Osteoblast (primary cell): ENCODE data around the gene VAV3. TPM values are rescaled to one million over a fixed set of nuclear protein-coding genes. Genes with fewer than 3 reads are reported as not detected.

Source experiments
- DNase-seq: peaks from one replicate; pipeline ENCODE4 v3.0.0; 2011; ENCODE audit warnings: low spot score, mixed read lengths; ENCODE audit not compliant: insufficient read length; ENCODE audit errors: missing footprints
- H2AFZ ChIP-seq: 2 replicates; pipeline ENCODE4 v1.6.0; 2011; ENCODE audit warnings: mild to moderate bottlenecking, low read length
- H3K27ac ChIP-seq: 2 replicates; pipeline ENCODE4 v1.5.1; 2011; ENCODE audit warnings: mild to moderate bottlenecking, low read depth, low read length, moderate library complexity
- H3K27me3 ChIP-seq: 2 replicates; pipeline ENCODE4 v1.6.0; 2012; ENCODE audit warnings: mild to moderate bottlenecking, control low read depth, inconsistent platforms, low read length, moderate library complexity; ENCODE audit not compliant: insufficient read depth
- H3K36me3 ChIP-seq: 2 replicates; pipeline ENCODE4 v1.5.1; 2011; ENCODE audit warnings: mild to moderate bottlenecking, low read length, control low read depth, moderate library complexity; ENCODE audit not compliant: insufficient read depth
- H3K4me1 ChIP-seq: 2 replicates; pipeline ENCODE4 v1.5.1; 2011; ENCODE audit warnings: mild to moderate bottlenecking, low read length, control low read depth, moderate library complexity; ENCODE audit not compliant: insufficient read depth
- H3K4me2 ChIP-seq: 2 replicates; pipeline ENCODE4 v1.6.0; 2011; ENCODE audit warnings: mild to moderate bottlenecking, low read length; ENCODE audit not compliant: insufficient read depth
- H3K4me3 ChIP-seq: fragments of 200-600 bp; sonication (generic); 3 replicates; pipeline ENCODE4 v1.5.1; 2012; ENCODE audit warnings: mild to moderate bottlenecking, low read length, inconsistent platforms; ENCODE audit not compliant: insufficient read depth
- H3K79me2 ChIP-seq: 2 replicates; pipeline ENCODE4 v1.6.0; 2012; ENCODE audit warnings: mild to moderate bottlenecking, low read length, control low read depth, inconsistent platforms; ENCODE audit not compliant: insufficient read depth
- H3K9me3 ChIP-seq: 2 replicates; pipeline ENCODE4 v1.5.1; 2011; ENCODE audit warnings: low read depth, low read length, control low read depth
- H4K20me1 ChIP-seq: 2 replicates; pipeline ENCODE4 v1.6.0; 2012; ENCODE audit warnings: mild to moderate bottlenecking, low read length, control low read depth; ENCODE audit not compliant: insufficient read depth
- CTCF ChIP-seq: IDR thresholded peaks from 2 replicates; pipeline ENCODE4 v1.5.1; 2011; ENCODE audit warnings: mild to moderate bottlenecking, low read depth, low read length, moderate library complexity; ENCODE audit errors: extremely low read depth
- total RNA-seq: library from RNA; depleted of rRNA; stranded (reverse); fragments of >200 nt; gene quantifications from 2 replicates; pipeline ENCODE4 v1.2.3, GENCODE V29; 2012

The VAV3 gene
- total RNA-seq, 1 donor, result 0.72 TPM

GRCh38 chr1:107964336-107965109 lies 457 bp downstream of the VAV3 start:
- DNase-seq, result peak; percentile 47
- TF ChIP-seq CTCF, result no peak

GRCh38 chr1:107963601-107964335 lies 1.2 kb downstream of the VAV3 start:
- H3K27me3 ChIP-seq, result peaks cover 30% of the 10 kb centered on the region
- no peaks in the 10 kb centered on the region for H3K9me3 ChIP-seq
- peaks cover 5% of the 10 kb centered on the region for H3K4me1 ChIP-seq
- TF ChIP-seq CTCF, result no peak
- peak overlapping the region; percentile 72 for H3K4me2 ChIP-seq
- H2AFZ ChIP-seq, result peak overlapping the region; percentile 84
- DNase-seq, result peak; percentile 65
- no peaks in the 10 kb centered on the region for H4K20me1 ChIP-seq
- no peaks in the 10 kb centered on the region for H3K79me2 ChIP-seq
- no peaks in the 10 kb centered on the region for H3K36me3 ChIP-seq
- H3K27ac ChIP-seq, result no peak overlapping the region
- H3K4me3 ChIP-seq, result peak overlapping the region; percentile 68

More at GRCh38 chr1:107964336-107965109, 457 bp downstream of the VAV3 start:
- Histone ChIP-seq H3K4me2 (peak overlapping the region; percentile 72), H3K36me3 (no peaks in the 10 kb centered on the region), H3K4me1 (peaks cover 5% of the 10 kb centered on the region), H2AFZ (peak overlapping the region; percentile 63), H3K9me3 (no peaks in the 10 kb centered on the region), H3K27ac (no peak overlapping the region), H3K27me3 (peaks cover 30% of the 10 kb centered on the region), H4K20me1 (no peaks in the 10 kb centered on the region), H3K79me2 (no peaks in the 10 kb centered on the region), H3K4me3 (peak overlapping the region; percentile 68)

- Histone ChIP-seq H3K4me2 (peak overlapping the region; percentile 72), H3K4me3 (no peak overlapping the region), H3K79me2 (no peaks in the 10 kb centered on the region), H3K9me3 (no peaks in the 10 kb centered on the region), H4K20me1 (no peaks in the 10 kb centered on the region), H3K27me3 (peaks cover 30% of the 10 kb centered on the region), H3K36me3 (no peaks in the 10 kb centered on the region), H3K4me1 (peaks cover 5% of the 10 kb centered on the region), H3K27ac (no peak overlapping the region), H2AFZ (no peak overlapping the region)
- no peak for TF ChIP-seq CTCF
- no peak for DNase-seq
These were observed 2.0 kb downstream of the VAV3 start for GRCh38 chr1:107963008-107963407.
